HepG2 (cell line): Measurements from ENCODE around the gene DDX1. TPM values are rescaled to one million over a fixed set of nuclear protein-coding genes. Genes with fewer than 3 reads are reported as not detected.

Experiments
- ATAC-seq: fragments of 200-7000 bp; cut with Tn5 transposase; 3 replicates; pipeline ENCODE4 v1.9.1; 2020; ENCODE audit warnings: mild to moderate bottlenecking, moderate library complexity
- BruUV-seq: library from RNA; stranded (reverse); fragments of 400-500 nt; replicated peaks from 2 replicates; lab custom pipeline; 2021; lab: Mats Ljungman, UMichigan
- CTCF ChIA-PET: fragments of 300-600 bp; formaldehyde crosslinking; extraction: SDS; loops from one replicate; lab custom pipeline; 2021; ENCODE audit warnings: low total read pairs, inconsistent platforms, low intra/inter-chr PET ratio; lab: Yijun Ruan, JAX
- POLR2A ChIA-PET: fragments of 350-600 bp; sonication (Branson Sonifier 250); formaldehyde crosslinking; loops from one replicate; lab custom pipeline; 2020; ENCODE audit warnings: antibody characterized with exemption, inconsistent platforms; lab: Yijun Ruan, JAX
- DNase-seq: peaks from one replicate; pipeline ENCODE4 v3.0.0-alpha.2; 2015; ENCODE audit warnings: low spot score
- FAIRE-seq: peaks from 3 replicates; lab custom pipeline; 2011; peaks lifted over from hg19 to GRCh38; lab: Jason Lieb, UNC
- H2AFZ ChIP-seq: one replicate; pipeline ENCODE4 v1.6.1; 2011; ENCODE audit warnings: low read length, inconsistent platforms
- H3K27ac ChIP-seq: fragments of 300-600 bp; 3 replicates; pipeline ENCODE4 v1.8.0; 2011; ENCODE audit warnings: mixed run types, mild to moderate bottlenecking, mixed read lengths, low read length, inconsistent platforms; ENCODE audit not compliant: insufficient read depth; ENCODE audit errors: extremely low read length
- H3K27me3 ChIP-seq, 2 experiments: fragments of 200-600 bp in 1 of 2; 2 replicates in 1 of 2; 3 replicates in 1 of 2; pipeline versions ENCODE4 v1.6.0 to v1.8.0; 2011; ENCODE audit warnings: low read length in 2 of 2, mild to moderate bottlenecking in 2 of 2, moderate library complexity in 2 of 2, inconsistent platforms in 1 of 2; ENCODE audit not compliant: insufficient read depth in 2 of 2, control insufficient read depth in 1 of 2
- H3K36me3 ChIP-seq, 2 experiments: fragments of 200-600 bp in 1 of 2; replicated peaks in 1 of 2; 2 replicates in 1 of 2; 3 replicates in 1 of 2; pipeline versions ENCODE4 v1.5.1 to v1.8.0; 2011; ENCODE audit warnings: low read length in 2 of 2, inconsistent platforms in 1 of 2; ENCODE audit not compliant: insufficient read depth in 2 of 2, control insufficient read depth in 1 of 2
- H3K4me1 ChIP-seq: 2 replicates; pipeline ENCODE4 v1.5.1; 2012; ENCODE audit warnings: low read length, inconsistent platforms; ENCODE audit not compliant: insufficient read depth
- H3K4me2 ChIP-seq: 2 replicates; pipeline ENCODE4 v1.6.0; 2011; ENCODE audit warnings: low read depth, low read length, inconsistent platforms
- H3K4me3 ChIP-seq, 3 experiments: fragments of 200-600 bp in 1 of 3; sonication (generic), shearing (Covaris generic) in 1 of 3; replicated peaks in 1 of 3; 2 replicates each; pipeline ENCODE4 v1.5.1; 2011 to 2016; ENCODE audit warnings: low read length in 3 of 3, inconsistent platforms in 2 of 3, low read depth in 2 of 3, mild to moderate bottlenecking in 2 of 3, control low read depth in 1 of 3, mixed read lengths in 1 of 3; ENCODE audit not compliant: insufficient read depth in 1 of 3
- H3K79me2 ChIP-seq: one replicate; pipeline ENCODE4 v1.6.1; 2011; ENCODE audit warnings: low read length, inconsistent platforms; ENCODE audit not compliant: insufficient read depth
- H3K9ac ChIP-seq: 2 replicates; pipeline ENCODE4 v1.6.0; 2011; ENCODE audit warnings: mild to moderate bottlenecking, low read depth, low read length, inconsistent platforms; ENCODE audit not compliant: insufficient read depth
- H3K9me3 ChIP-seq: 2 replicates; pipeline ENCODE4 v1.5.1; 2012; ENCODE audit warnings: mild to moderate bottlenecking, low read length
- H4K20me1 ChIP-seq: 2 replicates; pipeline ENCODE4 v1.6.0; 2011; ENCODE audit warnings: inconsistent platforms, mild to moderate bottlenecking, low read length, moderate library complexity; ENCODE audit not compliant: insufficient read depth
- CHD2 ChIP-seq: IDR thresholded peaks from 2 replicates; pipeline ENCODE4 v1.6.1; 2011; ENCODE audit warnings: low read depth, low read length, improper control_type of control experiment
- MTERF4 ChIP-seq: sonication (generic); formaldehyde crosslinking; IDR thresholded peaks from 2 replicates; pipeline ENCODE4 v1.8.0; 2023; ENCODE audit warnings: mild to moderate bottlenecking, missing genetic modification reagents
- NCOA1 ChIP-seq: sonication (generic); formaldehyde crosslinking; IDR thresholded peaks from 2 replicates; pipeline ENCODE4 v1.9.0; 2021; ENCODE audit warnings: missing genetic modification reagents
- ZBTB7B ChIP-seq: sonication (generic); formaldehyde crosslinking; IDR thresholded peaks from 2 replicates; pipeline ENCODE4 v1.4.0; 2020; ENCODE audit warnings: missing genetic modification reagents
- ZFYVE20 ChIP-seq: sonication (generic); formaldehyde crosslinking; IDR thresholded peaks from 2 replicates; pipeline ENCODE4 v1.8.0; 2023; ENCODE audit warnings: low read depth, mild to moderate bottlenecking, moderate library complexity, missing genetic modification reagents, borderline replicate concordance
- ZNF790 ChIP-seq: sonication (generic); formaldehyde crosslinking; IDR thresholded peaks from 2 replicates; pipeline ENCODE4 v1.8.0; 2022; ENCODE audit warnings: missing genetic modification reagents, mild to moderate bottlenecking, borderline replicate concordance
- WGBS: methylation state at CpG from one replicate; pipeline ENCODE4 v1.1.6; 2017; ENCODE audit warnings: low lambda C conversion rate; 5-methylcytosine and 5-hydroxymethylcytosine counted together
- in situ Hi-C: cut with HindIII; loops from 2 replicates; pipeline ENCODE4 v1.10.0; 2017; ENCODE audit warnings: low pct_unique_long_range_greater_than_20kb; ENCODE audit not compliant: extremely low pct_ligation_motif_present
- intact Hi-C: fragments of 100-400 bp; cut with micrococcal nuclease; formaldehyde crosslinking; loops from one replicate; pipeline ENCODE4 v1.10.0; 2022; ENCODE audit not compliant: unreplicated experiment
- polyA plus RNA-seq, 8 experiments: library from polyadenylated mRNA; depleted of rRNA in 3 of 8; stranded (reverse) in 7 of 8; unstranded in 1 of 8; fragments of >200 nt; fragmentation: Illumina TruSeq in 4 of 8; extraction: Trizol in 4 of 8; gene quantifications; 2 replicates each; pipeline versions ENCODE4 v1.2.1 to v1.2.3, GENCODE V29; 2011 to 2016; ENCODE audit warnings: low read depth in 4 of 8, missing spikeins in 1 of 8, mixed read lengths in 1 of 8; ENCODE audit not compliant: insufficient read depth in 1 of 8
- total RNA-seq, 5 experiments: library from RNA; depleted of rRNA; stranded (reverse); fragments of >200 nt; fragmentation: Illumina TruSeq; extraction: Trizol; gene quantifications; 2 replicates each; pipeline ENCODE4 v1.2.3, GENCODE V29; 2016; ENCODE audit warnings: low read depth in 1 of 5
- TF ChIP-seq, protein P1 (sequence below): sonication (generic); formaldehyde crosslinking; IDR thresholded peaks from 2 replicates; pipeline ENCODE4 v1.4.0; 2020; ENCODE audit warnings: missing genetic modification reagents, mild to moderate bottlenecking, borderline replicate concordance
- TF ChIP-seq, protein P2 (sequence below): sonication (generic); formaldehyde crosslinking; conservative IDR thresholded peaks from 2 replicates; pipeline ENCODE4 v1.4.0; 2020; ENCODE audit warnings: missing genetic modification reagents

The DDX1 gene
- total and polyA plus RNA-seq, 2 of the 13 experiments (the other 11 are each of a cell fraction or from before 2014, with no cell fraction given), result 81.6 to 130 TPM

- Histone ChIP-seq H3K27ac (no peak overlapping the region), H3K79me2 (no peaks in the 10 kb centered on the region), H4K20me1 (no peaks in the 10 kb centered on the region), H3K9ac (no peak overlapping the region), H2AFZ (no peak overlapping the region), H3K9me3 (no peaks in the 10 kb centered on the region), H3K4me2 (no peak overlapping the region), H3K4me1 (no peaks in the 10 kb centered on the region), H3K36me3 (peaks cover 29 to 91% of the 10 kb centered on the region in 2 experiments), H3K4me3 (no peak overlapping the region), H3K27me3 (no peaks in the 10 kb centered on the region)
- 98% methylated on average over 2 of the region's 2 CpGs for WGBS
- FAIRE-seq (no peak), DNase-seq (no peak), ATAC-seq (no peak)
- BruUV-seq, result no TSS peak
- intact Hi-C loops (no loop called here), in situ Hi-C loops (no loop called here)
- TF ChIP-seq, protein P1, sequence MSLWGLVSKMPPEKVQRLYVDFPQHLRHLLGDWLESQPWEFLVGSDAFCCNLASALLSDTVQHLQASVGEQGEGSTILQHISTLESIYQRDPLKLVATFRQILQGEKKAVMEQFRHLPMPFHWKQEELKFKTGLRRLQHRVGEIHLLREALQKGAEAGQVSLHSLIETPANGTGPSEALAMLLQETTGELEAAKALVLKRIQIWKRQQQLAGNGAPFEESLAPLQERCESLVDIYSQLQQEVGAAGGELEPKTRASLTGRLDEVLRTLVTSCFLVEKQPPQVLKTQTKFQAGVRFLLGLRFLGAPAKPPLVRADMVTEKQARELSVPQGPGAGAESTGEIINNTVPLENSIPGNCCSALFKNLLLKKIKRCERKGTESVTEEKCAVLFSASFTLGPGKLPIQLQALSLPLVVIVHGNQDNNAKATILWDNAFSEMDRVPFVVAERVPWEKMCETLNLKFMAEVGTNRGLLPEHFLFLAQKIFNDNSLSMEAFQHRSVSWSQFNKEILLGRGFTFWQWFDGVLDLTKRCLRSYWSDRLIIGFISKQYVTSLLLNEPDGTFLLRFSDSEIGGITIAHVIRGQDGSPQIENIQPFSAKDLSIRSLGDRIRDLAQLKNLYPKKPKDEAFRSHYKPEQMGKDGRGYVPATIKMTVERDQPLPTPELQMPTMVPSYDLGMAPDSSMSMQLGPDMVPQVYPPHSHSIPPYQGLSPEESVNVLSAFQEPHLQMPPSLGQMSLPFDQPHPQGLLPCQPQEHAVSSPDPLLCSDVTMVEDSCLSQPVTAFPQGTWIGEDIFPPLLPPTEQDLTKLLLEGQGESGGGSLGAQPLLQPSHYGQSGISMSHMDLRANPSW (CRISPR knock-in tag), result no peak
- no peak for TF ChIP-seq NCOA1 (CRISPR knock-in tag)
- ChIA-PET CTCF (no interaction called here), POLR2A (no interaction called here)
Measured at GRCh38 chr2:15622214-15622613, 30.5 kb downstream of the DDX1 start.

- in situ Hi-C loops, result no loop called here
- no peak overlapping the region for H3K27ac ChIP-seq
- no peak for TF ChIP-seq ZFYVE20 (CRISPR knock-in tag)
- TF ChIP-seq MTERF4 (CRISPR knock-in tag), result no peak
- TF ChIP-seq CHD2, result no peak
- TF ChIP-seq ZNF790 (CRISPR knock-in tag), result no peak
- TF ChIP-seq ZBTB7B (CRISPR knock-in tag), result no peak
- TF ChIP-seq, protein P2, sequence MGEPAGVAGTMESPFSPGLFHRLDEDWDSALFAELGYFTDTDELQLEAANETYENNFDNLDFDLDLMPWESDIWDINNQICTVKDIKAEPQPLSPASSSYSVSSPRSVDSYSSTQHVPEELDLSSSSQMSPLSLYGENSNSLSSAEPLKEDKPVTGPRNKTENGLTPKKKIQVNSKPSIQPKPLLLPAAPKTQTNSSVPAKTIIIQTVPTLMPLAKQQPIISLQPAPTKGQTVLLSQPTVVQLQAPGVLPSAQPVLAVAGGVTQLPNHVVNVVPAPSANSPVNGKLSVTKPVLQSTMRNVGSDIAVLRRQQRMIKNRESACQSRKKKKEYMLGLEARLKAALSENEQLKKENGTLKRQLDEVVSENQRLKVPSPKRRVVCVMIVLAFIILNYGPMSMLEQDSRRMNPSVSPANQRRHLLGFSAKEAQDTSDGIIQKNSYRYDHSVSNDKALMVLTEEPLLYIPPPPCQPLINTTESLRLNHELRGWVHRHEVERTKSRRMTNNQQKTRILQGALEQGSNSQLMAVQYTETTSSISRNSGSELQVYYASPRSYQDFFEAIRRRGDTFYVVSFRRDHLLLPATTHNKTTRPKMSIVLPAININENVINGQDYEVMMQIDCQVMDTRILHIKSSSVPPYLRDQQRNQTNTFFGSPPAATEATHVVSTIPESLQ (CRISPR knock-in tag), result no peak
- TF ChIP-seq, all 625 proteins: peak for 0
- Histone ChIP-seq H3K4me2 (no peak overlapping the region), H3K4me1 (no peaks in the 10 kb centered on the region), H3K9me3 (no peaks in the 10 kb centered on the region), H3K27me3 (no peaks in the 10 kb centered on the region), H3K36me3 (peaks cover 29 to 92% of the 10 kb centered on the region in 2 experiments), H3K79me2 (no peaks in the 10 kb centered on the region), H3K9ac (no peak overlapping the region), H4K20me1 (no peaks in the 10 kb centered on the region), H2AFZ (no peak overlapping the region), H3K4me3 (no peak overlapping the region)
- CTCF ChIA-PET, result no interaction called here
- intact Hi-C loops, result no loop called here
- POLR2A ChIA-PET, result no interaction called here
- no peak for FAIRE-seq
- no TSS peak for BruUV-seq
- WGBS, result 97% methylated on average over 3 of the region's 3 CpGs
- ATAC-seq, result no peak
- DNase-seq, result no peak
Measured at GRCh38 chr2:15622614-15623480, 31.2 kb downstream of the DDX1 start.
